ENCODE results near the gene FOXRED2. TPM values are rescaled to one million over a fixed set of nuclear protein-coding genes. Genes with fewer than 3 reads are reported as not detected.
"Not testable (repeated sequence)": the region's sequence is repeated elsewhere in the genome, so short reads cannot be mapped to it uniquely, and the experiment has no call there.

FOXRED2 gene
- total RNA-seq, 1 experiment from 2014 or later = 42.4 TPM

GRCh38 chr22:36520423-36520822 lies 13.6 kb upstream of the FOXRED2 start:
- ChIA-PET POLR2A (ENCODE audit: unreplicated experiment) (no interaction called here), CTCF (no interaction called here)
- no peaks in the 10 kb centered on the region for H3K9me3 ChIP-seq (ENCODE audit: insufficient read depth, low read depth)
- TF ChIP-seq, protein P1, sequence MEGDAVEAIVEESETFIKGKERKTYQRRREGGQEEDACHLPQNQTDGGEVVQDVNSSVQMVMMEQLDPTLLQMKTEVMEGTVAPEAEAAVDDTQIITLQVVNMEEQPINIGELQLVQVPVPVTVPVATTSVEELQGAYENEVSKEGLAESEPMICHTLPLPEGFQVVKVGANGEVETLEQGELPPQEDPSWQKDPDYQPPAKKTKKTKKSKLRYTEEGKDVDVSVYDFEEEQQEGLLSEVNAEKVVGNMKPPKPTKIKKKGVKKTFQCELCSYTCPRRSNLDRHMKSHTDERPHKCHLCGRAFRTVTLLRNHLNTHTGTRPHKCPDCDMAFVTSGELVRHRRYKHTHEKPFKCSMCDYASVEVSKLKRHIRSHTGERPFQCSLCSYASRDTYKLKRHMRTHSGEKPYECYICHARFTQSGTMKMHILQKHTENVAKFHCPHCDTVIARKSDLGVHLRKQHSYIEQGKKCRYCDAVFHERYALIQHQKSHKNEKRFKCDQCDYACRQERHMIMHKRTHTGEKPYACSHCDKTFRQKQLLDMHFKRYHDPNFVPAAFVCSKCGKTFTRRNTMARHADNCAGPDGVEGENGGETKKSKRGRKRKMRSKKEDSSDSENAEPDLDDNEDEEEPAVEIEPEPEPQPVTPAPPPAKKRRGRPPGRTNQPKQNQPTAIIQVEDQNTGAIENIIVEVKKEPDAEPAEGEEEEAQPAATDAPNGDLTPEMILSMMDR (conservative IDR thresholded peaks at IDR 0.05) = no peak
- no peak for TF ChIP-seq EZH2 (IDR thresholded peaks at IDR 0.05; ENCODE audit: low read depth)
- intact Hi-C loops (cut with micrococcal nuclease; ENCODE audit: unreplicated experiment) = no loop called here
- H3K4me3 ChIP-seq = no peak overlapping the region
- peaks cover 94% of the 10 kb centered on the region for H3K36me3 ChIP-seq (ENCODE audit: low read depth)
- no TSS peak for BruUV-seq (replicated peaks)
- H3K9me2 ChIP-seq (ENCODE audit: insufficient read depth) = no peaks in the 10 kb centered on the region
- no peaks in the 10 kb centered on the region for H3K4me1 ChIP-seq (replicated peaks; ENCODE audit: insufficient read depth)
- H4K20me1 ChIP-seq (ENCODE audit: insufficient read depth) = peaks cover 64% of the 10 kb centered on the region
- no peak overlapping the region for H3K27ac ChIP-seq
- peaks cover 83% of the 10 kb centered on the region for H3F3A ChIP-seq (ENCODE audit: insufficient read depth, low read depth)
- H3K79me2 ChIP-seq (ENCODE audit: low read depth) = peaks cover 35% of the 10 kb centered on the region
- no peak for DNase-seq
- no peaks in the 10 kb centered on the region for H3K27me3 ChIP-seq (ENCODE audit: insufficient read depth, low read depth)
- H2AFZ ChIP-seq = no peak overlapping the region
- H3K4me2 ChIP-seq = no peak overlapping the region

GRCh38 chr22:36519906-36520305 lies 13.1 kb upstream of the FOXRED2 start:
- POLR2A ChIA-PET (ENCODE audit: unreplicated experiment); H2AFZ ChIP-seq; BruUV-seq (replicated peaks); H3K4me3 ChIP-seq; DNase-seq; H3K9me2 ChIP-seq (ENCODE audit: insufficient read depth); H3K27me3 ChIP-seq (ENCODE audit: insufficient read depth, low read depth); H3K4me1 ChIP-seq (replicated peaks; ENCODE audit: insufficient read depth); H3K9me3 ChIP-seq (ENCODE audit: insufficient read depth, low read depth); intact Hi-C loops (cut with micrococcal nuclease; ENCODE audit: unreplicated experiment); H3K4me2 ChIP-seq; CTCF ChIA-PET; H3K27ac ChIP-seq: not testable (repeated sequence)
- peaks cover 93% of the 10 kb centered on the region for H3K36me3 ChIP-seq (ENCODE audit: low read depth)
- H3K79me2 ChIP-seq (ENCODE audit: low read depth) = peaks cover 31% of the 10 kb centered on the region
- peaks cover 63% of the 10 kb centered on the region for H4K20me1 ChIP-seq (ENCODE audit: insufficient read depth)
- peaks cover 83% of the 10 kb centered on the region for H3F3A ChIP-seq (ENCODE audit: insufficient read depth, low read depth)

GRCh38 chr22:36514766-36515165 lies 7.9 kb upstream of the FOXRED2 start:
- TF ChIP-seq, protein P1 (conservative IDR thresholded peaks at IDR 0.05) = no peak
- TF ChIP-seq EZH2 (IDR thresholded peaks at IDR 0.05; ENCODE audit: low read depth) = no peak
- CTCF ChIA-PET = no interaction called here

DNA sequence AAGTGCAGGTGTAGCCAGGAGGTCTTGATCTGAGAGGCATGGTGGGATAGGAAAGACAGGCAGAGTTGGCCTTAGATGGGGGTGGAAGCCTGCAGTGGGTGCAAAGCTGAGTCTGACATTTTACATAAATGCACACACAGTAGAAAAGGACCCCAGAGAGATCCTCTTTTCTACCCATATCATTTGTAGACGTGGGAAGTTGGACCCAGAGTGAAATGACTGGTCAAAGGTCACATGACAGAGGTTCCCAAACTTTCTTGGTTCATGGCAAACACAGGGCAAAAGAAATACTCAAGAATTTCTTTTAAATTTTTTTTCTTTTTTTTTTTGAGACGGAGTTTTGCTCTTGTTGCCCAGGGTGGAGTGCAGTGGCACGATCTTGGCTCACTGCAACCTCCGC lies 6.2 kb upstream of the FOXRED2 start:
- H3K4me2 ChIP-seq = no peak overlapping the region
- H3F3A ChIP-seq (ENCODE audit: insufficient read depth, low read depth) = peaks cover 91% of the 10 kb centered on the region
- no peak for DNase-seq
- ChIA-PET POLR2A (ENCODE audit: unreplicated experiment) (interaction anchor here (0.7 kb wide), 1 partner anchor 24 kb away, joined by 3 read pairs; no protein-coding TSS in a partner anchor), CTCF (no interaction called here)
- no peak overlapping the region for H3K27ac ChIP-seq
- H3K4me1 ChIP-seq (replicated peaks; ENCODE audit: insufficient read depth) = 0 out of 2 replicates have a peak, but pooled peaks cover 3% of the 10 kb centered on the region
- H3K36me3 ChIP-seq (ENCODE audit: low read depth) = peaks cover 71% of the 10 kb centered on the region
- no TSS peak for BruUV-seq (replicated peaks)
- TF ChIP-seq, protein P1 (conservative IDR thresholded peaks at IDR 0.05) = no peak
- no peak for TF ChIP-seq EZH2 (IDR thresholded peaks at IDR 0.05; ENCODE audit: low read depth)
- H3K4me3 ChIP-seq = no peak overlapping the region
- H2AFZ ChIP-seq = no peak overlapping the region
- intact Hi-C loops (cut with micrococcal nuclease; ENCODE audit: unreplicated experiment) = no loop called here
- no peaks in the 10 kb centered on the region for H3K27me3 ChIP-seq (ENCODE audit: insufficient read depth, low read depth)
- H3K9me2 ChIP-seq (ENCODE audit: insufficient read depth) = no peaks in the 10 kb centered on the region
- no peaks in the 10 kb centered on the region for H3K9me3 ChIP-seq (ENCODE audit: insufficient read depth, low read depth)
- H4K20me1 ChIP-seq (ENCODE audit: insufficient read depth) = peaks cover 44% of the 10 kb centered on the region
- H3K79me2 ChIP-seq (ENCODE audit: low read depth) = no peaks in the 10 kb centered on the region

More at GRCh38 chr22:36514766-36515165, 7.9 kb upstream of the FOXRED2 start:
- Histone ChIP-seq H3K4me3 (no peak overlapping the region), H3K4me2 (no peak overlapping the region), H3K79me2 (ENCODE audit: low read depth) (peaks cover 4% of the 10 kb centered on the region; the same call in 1 of the 2 replicates), H3K9me3 (ENCODE audit: insufficient read depth, low read depth) (no peaks in the 10 kb centered on the region), H3K4me1 (replicated peaks; ENCODE audit: insufficient read depth) (no peaks in the 10 kb centered on the region), H3K27me3 (ENCODE audit: insufficient read depth, low read depth) (no peaks in the 10 kb centered on the region), H2AFZ (no peak overlapping the region), H3F3A (ENCODE audit: insufficient read depth, low read depth) (peaks cover 89% of the 10 kb centered on the region), H3K27ac (no peak overlapping the region), H3K9me2 (ENCODE audit: insufficient read depth) (no peaks in the 10 kb centered on the region), H3K36me3 (ENCODE audit: low read depth) (peaks cover 85% of the 10 kb centered on the region), H4K20me1 (ENCODE audit: insufficient read depth) (peaks cover 55% of the 10 kb centered on the region)
- no peak for DNase-seq
- no TSS peak for BruUV-seq (replicated peaks)
- intact Hi-C loops (cut with micrococcal nuclease; ENCODE audit: unreplicated experiment) = no loop called here
- POLR2A ChIA-PET (ENCODE audit: unreplicated experiment) = no interaction called here
